ENCODE measurements around the gene KRTAP10-1.

Gene KRTAP10-1

GRCh38 chr21:44572959-44573583 lies 33.1 kb upstream of the KRTAP10-1 start:
- DNase-seq (no peak), ATAC-seq (ENCODE audit: insufficient read depth, low read depth) (no peak)
- no peak overlapping the region for H3K27ac ChIP-seq (ENCODE audit: low read length)
- TF ChIP-seq CTCF (IDR thresholded peaks at IDR 0.05; ENCODE audit: borderline replicate concordance, extremely low read depth, low read length, poor library complexity, severe bottlenecking) (no peak), EZH2 (IDR thresholded peaks at IDR 0.05; ENCODE audit: borderline replicate concordance, low read depth, low read length, severe bottlenecking) (no peak)
- no peaks in the 10 kb centered on the region for H3K79me2 ChIP-seq (ENCODE audit: insufficient read depth, low read length)
- H3K4me1 ChIP-seq (ENCODE audit: insufficient read depth, low read length) = no peaks in the 10 kb centered on the region
- H2AFZ ChIP-seq (ENCODE audit: low read depth, low read length) = no peak overlapping the region
- H3K36me3 ChIP-seq (ENCODE audit: insufficient read depth, low read length) = no peaks in the 10 kb centered on the region
- H4K20me1 ChIP-seq (ENCODE audit: insufficient read depth, low read length) = no peaks in the 10 kb centered on the region
- no peak overlapping the region for H3K4me2 ChIP-seq (ENCODE audit: insufficient read depth, low read length)
- H3K4me3 ChIP-seq (ENCODE audit: low read depth in 1 of 2, low read length in 2 of 2) = no peak overlapping the region
- no peaks in the 10 kb centered on the region for H3K9me3 ChIP-seq (ENCODE audit: insufficient read depth, low read length, severe bottlenecking)
- H3K27me3 ChIP-seq (ENCODE audit: insufficient read depth, low read length, poor library complexity) = no peaks in the 10 kb centered on the region
- H3K9ac ChIP-seq (ENCODE audit: low read depth, low read length) = no peak overlapping the region

GRCh38 chr21:44571844-44572782 lies 32.1 kb upstream of the KRTAP10-1 start:
- no peak overlapping the region for H2AFZ ChIP-seq (ENCODE audit: low read depth, low read length)
- no peaks in the 10 kb centered on the region for H3K4me1 ChIP-seq (ENCODE audit: insufficient read depth, low read length)
- H3K9ac ChIP-seq (ENCODE audit: low read depth, low read length) = no peak overlapping the region
- H3K9me3 ChIP-seq (ENCODE audit: insufficient read depth, low read length, severe bottlenecking) = no peaks in the 10 kb centered on the region
- no peak overlapping the region for H3K27ac ChIP-seq (ENCODE audit: low read length)
- no peaks in the 10 kb centered on the region for H3K79me2 ChIP-seq (ENCODE audit: insufficient read depth, low read length)
- no peaks in the 10 kb centered on the region for H4K20me1 ChIP-seq (ENCODE audit: insufficient read depth, low read length)
- no peak overlapping the region for H3K4me3 ChIP-seq (ENCODE audit: low read depth in 1 of 2, low read length in 2 of 2)
- no peaks in the 10 kb centered on the region for H3K36me3 ChIP-seq (ENCODE audit: insufficient read depth, low read length)
- DNase-seq (no peak), ATAC-seq (ENCODE audit: insufficient read depth, low read depth) (no peak)
- H3K4me2 ChIP-seq (ENCODE audit: insufficient read depth, low read length) = no peak overlapping the region
- H3K27me3 ChIP-seq (ENCODE audit: insufficient read depth, low read length, poor library complexity) = no peaks in the 10 kb centered on the region
- TF ChIP-seq EZH2 (IDR thresholded peaks at IDR 0.05; ENCODE audit: borderline replicate concordance, low read depth, low read length, severe bottlenecking) = no peak
- TF ChIP-seq CTCF (IDR thresholded peaks at IDR 0.05; ENCODE audit: borderline replicate concordance, extremely low read depth, low read length, poor library complexity, severe bottlenecking) = no peak

- H3K9me3 ChIP-seq (ENCODE audit: insufficient read depth, low read length, severe bottlenecking) = no peaks in the 10 kb centered on the region
- H3K4me1 ChIP-seq (ENCODE audit: insufficient read depth, low read length) = no peaks in the 10 kb centered on the region
- H3K27me3 ChIP-seq (ENCODE audit: insufficient read depth, low read length, poor library complexity) = no peaks in the 10 kb centered on the region
Observed at GRCh38 chr21:44571296-44571695, 31.3 kb upstream of the KRTAP10-1 start.

More at GRCh38 chr21:44571296-44571695, 31.3 kb upstream of the KRTAP10-1 start:
- DNase-seq (no peak), ATAC-seq (ENCODE audit: insufficient read depth, low read depth) (no peak)
- Histone ChIP-seq H2AFZ (ENCODE audit: low read depth, low read length) (no peak overlapping the region), H3K79me2 (ENCODE audit: insufficient read depth, low read length) (no peaks in the 10 kb centered on the region), H3K4me2 (ENCODE audit: insufficient read depth, low read length) (no peak overlapping the region), H4K20me1 (ENCODE audit: insufficient read depth, low read length) (no peaks in the 10 kb centered on the region), H3K9ac (ENCODE audit: low read depth, low read length) (no peak overlapping the region), H3K4me3 (ENCODE audit: low read depth in 1 of 2, low read length in 2 of 2) (no peak overlapping the region), H3K27ac (ENCODE audit: low read length) (no peak overlapping the region), H3K36me3 (ENCODE audit: insufficient read depth, low read length) (no peaks in the 10 kb centered on the region)
- TF ChIP-seq EZH2 (IDR thresholded peaks at IDR 0.05; ENCODE audit: borderline replicate concordance, low read depth, low read length, severe bottlenecking) = no peak
- TF ChIP-seq CTCF (IDR thresholded peaks at IDR 0.05; ENCODE audit: borderline replicate concordance, extremely low read depth, low read length, poor library complexity, severe bottlenecking) = no peak

All from DND-41 (cell line).